ENCODE data around the gene PLB1.

PLB1 gene

GRCh38 chr2:28619213-28620196 lies 123.6 kb downstream of the PLB1 start:
- no peaks in the 10 kb centered on the region for H3K27me3 ChIP-seq (ENCODE audit: insufficient read depth, poor library complexity, severe bottlenecking)
- peak in 1 of 2 experiments; percentile 13 for DNase-seq (ENCODE audit: low read depth in 1 of 2, low spot score in 1 of 2)
- no peak for TF ChIP-seq CTCF (IDR thresholded peaks at IDR 0.05; ENCODE audit: insufficient read depth, low read length)
- TF ChIP-seq GABPA (IDR thresholded peaks at IDR 0.05; ENCODE audit: low read depth), result no peak
- no peak for TF ChIP-seq SPI1 (IDR thresholded peaks at IDR 0.05; ENCODE audit: borderline replicate concordance, low read depth)
- TF ChIP-seq POLR2AphosphoS5 (IDR thresholded peaks at IDR 0.05; ENCODE audit: low read depth), result no peak
- no peak for TF ChIP-seq REST (IDR thresholded peaks at IDR 0.05; ENCODE audit: insufficient replicate concordance, low read depth)
- peak overlapping the region; percentile 27 for H3K27ac ChIP-seq (replicated peaks)
- no peak overlapping the region for H3K4me3 ChIP-seq (replicated peaks; ENCODE audit: insufficient read depth, low read length)

GRCh38 chr2:28620291-28620793 lies 124.5 kb downstream of the PLB1 start:
- H3K27ac ChIP-seq (replicated peaks), result peak overlapping the region; percentile 92

More at GRCh38 chr2:28620291-28620793, 124.5 kb downstream of the PLB1 start:
- TF ChIP-seq SPI1 (IDR thresholded peaks at IDR 0.05; ENCODE audit: borderline replicate concordance, low read depth) (no peak), GABPA (IDR thresholded peaks at IDR 0.05; ENCODE audit: low read depth) (no peak), POLR2AphosphoS5 (IDR thresholded peaks at IDR 0.05; ENCODE audit: low read depth) (no peak), REST (IDR thresholded peaks at IDR 0.05; ENCODE audit: insufficient replicate concordance, low read depth) (no peak), CTCF (IDR thresholded peaks at IDR 0.05; ENCODE audit: insufficient read depth, low read length) (no peak)
- Histone ChIP-seq H3K27me3 (ENCODE audit: insufficient read depth, poor library complexity, severe bottlenecking) (no peaks in the 10 kb centered on the region), H3K4me3 (replicated peaks; ENCODE audit: insufficient read depth, low read length) (no peak overlapping the region)
- no peak for DNase-seq (ENCODE audit: low read depth in 1 of 2, low spot score in 1 of 2)
